HG02763 (cell line): ENCODE measurements around the gene NEURL3.
"Not testable (repeated sequence)": the region's sequence is repeated elsewhere in the genome, so short reads cannot be mapped to it uniquely, and the experiment has no call there.

Experiments
- ATAC-seq: cut with Tn5 transposase; IDR thresholded peaks from one replicate; pipeline ENCODE4 v1.9.1; 2021; ENCODE audit warnings: mild to moderate bottlenecking, moderate library complexity; ENCODE audit not compliant: unreplicated experiment

Gene NEURL3

DNA sequence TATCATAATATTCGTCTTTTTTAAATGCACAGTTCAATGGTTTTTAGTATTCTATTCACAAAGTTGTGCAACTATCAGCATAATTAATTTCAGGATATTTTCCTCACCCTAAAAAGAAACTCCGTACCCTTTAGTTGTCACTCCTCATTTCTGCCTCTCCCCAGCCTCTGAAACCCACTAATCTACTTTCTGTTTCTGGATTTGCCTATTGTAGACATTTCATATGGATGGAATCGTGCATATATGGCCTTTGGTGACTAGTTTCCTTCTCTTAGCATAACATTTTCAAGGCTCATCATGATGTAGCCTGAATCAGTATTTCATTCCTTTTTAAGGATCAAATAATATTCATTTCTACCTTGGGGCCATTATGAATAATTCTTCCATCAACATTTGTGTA is 18.5 kb downstream of the NEURL3 start:
- no peak for ATAC-seq

DNA sequence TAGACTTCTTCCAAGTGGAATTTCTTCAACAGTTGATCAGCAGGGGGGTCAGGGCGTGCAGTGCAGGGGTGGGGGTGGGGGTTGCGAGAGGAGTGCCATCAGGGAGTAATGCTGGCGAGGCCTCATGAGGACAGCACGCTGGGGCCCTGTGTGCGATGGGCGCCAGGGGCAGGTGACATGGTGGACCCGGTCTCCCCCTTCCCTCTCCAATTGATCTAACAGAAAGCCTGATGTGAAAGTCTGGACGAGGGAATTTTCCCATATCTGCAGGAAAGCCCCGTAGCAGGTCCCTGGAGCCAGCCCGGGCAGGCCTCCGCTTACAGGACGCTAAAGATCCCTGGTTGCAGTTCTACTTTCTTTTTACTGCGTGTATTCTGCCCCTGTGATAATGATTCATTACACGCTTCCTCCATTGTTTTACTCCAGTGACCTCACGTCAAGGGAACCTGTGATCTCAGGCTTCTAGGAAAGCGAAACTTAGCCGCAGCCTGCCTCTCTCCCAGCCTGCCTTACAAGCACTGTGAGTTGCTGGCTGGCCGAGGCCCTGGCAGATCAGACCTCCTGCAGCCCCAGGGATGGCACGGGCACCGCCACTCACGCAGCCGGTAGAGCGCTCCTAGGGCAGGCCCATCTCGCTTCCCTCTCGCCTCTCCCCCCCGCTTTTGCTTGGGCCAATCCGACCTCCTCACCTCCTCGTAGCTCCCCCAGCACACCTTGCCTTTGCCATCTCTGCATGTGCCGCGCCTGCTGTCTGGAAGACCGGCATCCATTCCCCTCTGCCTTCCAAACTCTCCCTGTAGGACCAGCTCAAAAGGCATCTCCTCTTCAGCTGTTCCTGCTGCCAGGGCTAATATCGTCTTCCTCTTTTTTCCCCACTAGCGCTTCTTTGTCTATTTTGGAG is 19.2 kb downstream of the NEURL3 start:
- peak; percentile 76 for ATAC-seq

- ATAC-seq: no peak
These were observed 19.8 kb downstream of the NEURL3 start for GRCh38 chr2:96485350-96485749.

- ATAC-seq: no peak
These were observed 21.1 kb downstream of the NEURL3 start for GRCh38 chr2:96484091-96484490.

- ATAC-seq: no peak
These were observed 27.7 kb downstream of the NEURL3 start for GRCh38 chr2:96477458-96477857.

DNA sequence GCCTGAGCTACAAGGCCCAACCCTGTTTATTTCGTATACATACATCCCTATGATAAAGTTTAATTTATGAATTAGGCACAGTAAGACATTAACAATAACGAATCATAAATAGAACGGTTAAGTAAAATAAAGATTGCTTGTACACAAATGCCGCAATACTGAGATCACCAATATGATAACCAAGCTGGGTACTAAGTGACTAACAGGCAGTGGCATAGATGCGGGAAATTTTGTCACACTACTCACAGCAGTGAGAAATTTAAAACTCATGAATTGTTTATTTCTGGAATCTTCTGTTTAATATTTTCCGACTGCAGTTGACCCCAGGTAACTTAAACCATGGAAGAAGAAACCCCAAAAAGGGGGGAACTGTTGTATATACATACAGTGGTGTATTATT is 33.4 kb downstream of the NEURL3 start:
- no peak for ATAC-seq

- ATAC-seq: no peak
These were observed 34.5 kb downstream of the NEURL3 start for GRCh38 chr2:96470636-96471035.

DNA sequence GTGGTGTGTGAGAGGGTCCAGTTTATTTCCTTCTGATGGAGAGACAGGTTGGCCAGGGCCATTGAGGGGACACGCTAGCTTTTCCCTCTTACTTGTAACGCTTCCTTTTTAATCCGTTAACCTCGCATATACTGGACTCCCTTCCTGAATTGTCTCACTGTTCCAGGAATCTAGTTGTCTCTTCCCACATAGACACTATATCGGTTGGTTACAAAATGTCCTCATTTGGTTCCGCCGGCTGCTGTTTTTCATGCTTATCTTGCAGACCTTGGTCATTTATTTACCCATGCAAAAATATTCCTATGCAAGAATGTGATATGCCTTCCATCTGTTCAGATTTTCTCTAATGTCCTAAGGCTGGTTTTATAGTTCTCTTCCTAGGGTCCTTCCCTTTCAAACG is 35.0 kb downstream of the NEURL3 start:
- ATAC-seq: no peak

- ATAC-seq: no peak
These were observed 36.3 kb downstream of the NEURL3 start for GRCh38 chr2:96468904-96469303.

GRCh38 chr2:96464651-96465050 is 40.5 kb downstream of the NEURL3 start:
- no peak for ATAC-seq

- no peak for ATAC-seq
These were observed 41.1 kb downstream of the NEURL3 start for GRCh38 chr2:96464061-96464460.

- no peak for ATAC-seq
These were observed 42.0 kb downstream of the NEURL3 start for GRCh38 chr2:96463119-96463518.

DNA sequence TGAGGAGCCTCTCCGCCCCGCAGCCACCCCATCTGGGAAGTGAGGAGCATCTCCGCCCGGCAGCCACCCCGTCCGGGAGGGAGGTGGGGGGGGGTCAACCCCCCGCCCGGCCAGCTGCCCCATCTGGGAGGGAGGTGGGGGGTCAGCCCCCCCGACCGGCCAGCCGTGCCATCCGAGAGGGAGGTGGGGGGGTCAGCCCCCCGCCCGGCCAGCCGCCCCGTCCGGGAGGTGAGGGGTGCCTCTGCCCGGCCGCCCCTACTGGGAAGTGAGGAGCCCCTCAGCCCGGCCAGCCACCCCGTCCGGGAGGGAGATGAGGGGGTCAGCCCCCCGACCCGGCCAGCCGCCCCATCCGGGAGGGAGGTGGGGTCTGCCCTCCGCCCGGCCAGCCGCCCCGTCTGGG is 43.5 kb downstream of the NEURL3 start:
- ATAC-seq: not testable (repeated sequence)

- ATAC-seq: no peak
These were observed 53.1 kb downstream of the NEURL3 start for GRCh38 chr2:96452053-96452452.

- no peak for ATAC-seq
These were observed 55.5 kb downstream of the NEURL3 start for GRCh38 chr2:96449637-96450036.

DNA sequence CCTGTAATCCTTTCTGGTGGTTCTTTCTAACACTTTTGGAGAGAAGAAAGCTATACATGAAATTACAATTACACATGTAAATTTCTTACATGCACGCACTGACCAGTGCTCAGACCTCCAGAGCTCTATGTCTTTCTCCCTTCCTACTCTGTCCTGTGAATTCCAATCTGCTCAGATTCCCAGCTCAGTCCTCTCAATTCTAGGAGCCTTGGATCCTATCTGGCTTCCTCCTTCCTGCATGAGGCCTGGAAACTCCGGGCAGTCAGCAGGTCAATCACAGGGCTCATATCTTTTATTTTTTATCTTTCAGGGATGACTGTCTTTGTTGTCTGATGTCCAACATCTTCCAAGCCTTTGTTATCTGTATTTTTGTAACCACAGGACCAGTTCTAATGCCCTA is 56.0 kb downstream of the NEURL3 start:
- no peak for ATAC-seq

GRCh38 chr2:96447726-96448125 is 57.4 kb downstream of the NEURL3 start:
- no peak for ATAC-seq
